GM12801 (cell line): ENCODE data around the gene PANK4.

Experiments
- CTCF ChIP-seq: IDR thresholded peaks from one replicate; pipeline ENCODE4 v1.5.1; 2011; ENCODE audit warnings: control low read depth; ENCODE audit not compliant: insufficient read length; ENCODE audit errors: extremely low read depth

The PANK4 gene

GRCh38 chr1:2566101-2567045 lies 40.0 kb upstream of the PANK4 start:
- no peak for TF ChIP-seq CTCF

GRCh38 chr1:2564815-2565374 lies 38.5 kb upstream of the PANK4 start:
- TF ChIP-seq CTCF: no peak

- no peak for TF ChIP-seq CTCF
Observed at GRCh38 chr1:2564006-2564814, 37.8 kb upstream of the PANK4 start.

GRCh38 chr1:2563205-2563604 lies 36.8 kb upstream of the PANK4 start:
- no peak for TF ChIP-seq CTCF

GRCh38 chr1:2561898-2562895 lies 35.8 kb upstream of the PANK4 start:
- TF ChIP-seq CTCF: no peak

GRCh38 chr1:2561446-2561845 lies 35.0 kb upstream of the PANK4 start:
- TF ChIP-seq CTCF: no peak
